Measurements from ENCODE around the gene RBM20. TPM values are rescaled to one million over a fixed set of nuclear protein-coding genes. Genes with fewer than 3 reads are reported as not detected.

Gene RBM20
- total RNA-seq, 2 experiments from 2014 or later: 0.03 TPM; not detected in 1

- ChIA-PET POLR2A (interaction anchor here (1.7 to 1.9 kb wide), 2 partner anchors 10 to 12 kb away, joined by 5 to 10 read pairs; no protein-coding TSS in a partner anchor), CTCF (interaction anchor here (0.8 to 2.2 kb wide), 7 partner anchors 10 to 74 kb away, joined by 3 to 7 read pairs (median 4); no protein-coding TSS in a partner anchor)
- H3K4me3 Mint-ChIP-seq: no peak overlapping the region
- H3K27ac Mint-ChIP-seq: no peak overlapping the region
- H3K9me3 Mint-ChIP-seq (ENCODE audit: insufficient read depth): no peaks in the 10 kb centered on the region
- peaks cover 43% of the 10 kb centered on the region for H3K36me3 Mint-ChIP-seq (ENCODE audit: low read depth)
- no peak for DNase-seq
- no peaks in the 10 kb centered on the region for H3K27me3 Mint-ChIP-seq (ENCODE audit: low read depth)
- ATAC-seq: no peak
- H3K4me1 Mint-ChIP-seq (ENCODE audit: low read depth): peaks cover 52% of the 10 kb centered on the region
Observed at GRCh38 chr10:110876788-110877187, 232.7 kb downstream of the RBM20 start.

GRCh38 chr10:110880012-110880411, 235.9 kb downstream of the RBM20 start:
- ATAC-seq: peak; percentile 9
- Mint-ChIP-seq H3K9me3 (ENCODE audit: insufficient read depth) (no peaks in the 10 kb centered on the region), H3K27ac (no peak overlapping the region), H3K36me3 (ENCODE audit: low read depth) (peaks cover 61% of the 10 kb centered on the region), H3K4me3 (no peak overlapping the region), H3K27me3 (ENCODE audit: low read depth) (no peaks in the 10 kb centered on the region), H3K4me1 (ENCODE audit: low read depth) (peaks cover 63% of the 10 kb centered on the region)
- ChIA-PET CTCF (interaction anchor here (0.6 to 4.3 kb wide), 11 partner anchors 12 to 570 kb away, joined by 3 to 27 read pairs (median 3); no protein-coding TSS in a partner anchor), POLR2A (interaction anchor here (0.9 to 1.2 kb wide), 3 partner anchors 9 to 39 kb away, joined by 3 to 6 read pairs (median 4); partner anchors contain the start of genes BBIP1, PDCD4 and SHOC2)
- DNase-seq: no peak

- Mint-ChIP-seq H3K9me3 (ENCODE audit: insufficient read depth) (no peaks in the 10 kb centered on the region), H3K27me3 (ENCODE audit: low read depth) (no peaks in the 10 kb centered on the region), H3K4me3 (no peak overlapping the region), H3K36me3 (ENCODE audit: low read depth) (peaks cover 59% of the 10 kb centered on the region), H3K4me1 (ENCODE audit: low read depth) (peaks cover 62% of the 10 kb centered on the region), H3K27ac (peak overlapping the region; percentile 18)
- POLR2A ChIA-PET: no interaction called here
- CTCF ChIA-PET: interaction anchor here (0.8 to 4.3 kb wide), 5 partner anchors 13 to 108 kb away, joined by 3 to 27 read pairs (median 6); no protein-coding TSS in a partner anchor
- DNase-seq (no peak), ATAC-seq (no peak)
Observed at GRCh38 chr10:110881247-110881646, 237.1 kb downstream of the RBM20 start.

GRCh38 chr10:110881905-110882304, 237.8 kb downstream of the RBM20 start:
- Mint-ChIP-seq H3K27me3 (ENCODE audit: low read depth) (no peaks in the 10 kb centered on the region), H3K4me3 (no peak overlapping the region), H3K4me1 (ENCODE audit: low read depth) (peaks cover 62% of the 10 kb centered on the region), H3K36me3 (ENCODE audit: low read depth) (peaks cover 58% of the 10 kb centered on the region), H3K9me3 (ENCODE audit: insufficient read depth) (no peaks in the 10 kb centered on the region), H3K27ac (no peak overlapping the region)
- ATAC-seq (no peak), DNase-seq (no peak)
- CTCF ChIA-PET: interaction anchor here (1.0 to 4.3 kb wide), 7 partner anchors 9 to 83 kb away, joined by 3 to 27 read pairs (median 5); partner anchors contain the start of gene PDCD4
- POLR2A ChIA-PET: interaction anchor here (1.0 to 1.4 kb wide), 2 partner anchors 10 to 36 kb away, joined by 4 read pairs; partner anchors contain the start of gene PDCD4

GRCh38 chr10:110883924-110884323, 239.8 kb downstream of the RBM20 start:
- ATAC-seq (peak; percentile 70), DNase-seq (no peak)
- H3K27me3 Mint-ChIP-seq (ENCODE audit: low read depth): no peaks in the 10 kb centered on the region
- peak overlapping the region; percentile 86 for H3K27ac Mint-ChIP-seq
- ChIA-PET POLR2A (interaction anchor here (0.9 to 2.0 kb wide), 5 partner anchors 11 to 110 kb away, joined by 3 to 9 read pairs (median 5); partner anchors contain the start of gene PDCD4), CTCF (interaction anchor here (0.9 to 1.9 kb wide), 9 partner anchors 10 to 138 kb away, joined by 3 to 20 read pairs (median 4); no protein-coding TSS in a partner anchor)
- H3K4me3 Mint-ChIP-seq: peak overlapping the region; percentile 73
- no peaks in the 10 kb centered on the region for H3K9me3 Mint-ChIP-seq (ENCODE audit: insufficient read depth)
- peaks cover 53% of the 10 kb centered on the region for H3K36me3 Mint-ChIP-seq (ENCODE audit: low read depth)
- H3K4me1 Mint-ChIP-seq (ENCODE audit: low read depth): peaks cover 55% of the 10 kb centered on the region

GRCh38 chr10:110885932-110886674, 242.0 kb downstream of the RBM20 start:
- peak overlapping the region; percentile 5 for H3K27ac Mint-ChIP-seq
- H3K4me1 Mint-ChIP-seq (ENCODE audit: low read depth): peaks cover 46% of the 10 kb centered on the region
- POLR2A ChIA-PET: interaction anchor here (0.8 to 2.0 kb wide), 4 partner anchors 10 to 19 kb away, joined by 3 to 9 read pairs (median 4); partner anchors contain the start of gene PDCD4
- no peak overlapping the region for H3K4me3 Mint-ChIP-seq
- no peak for DNase-seq
- H3K36me3 Mint-ChIP-seq (ENCODE audit: low read depth): peaks cover 66% of the 10 kb centered on the region
- CTCF ChIA-PET: interaction anchor here (0.7 to 2.5 kb wide), 10 partner anchors 8 to 276 kb away, joined by 3 to 15 read pairs (median 4); no protein-coding TSS in a partner anchor
- H3K27me3 Mint-ChIP-seq (ENCODE audit: low read depth): no peaks in the 10 kb centered on the region
- no peak for ATAC-seq
- no peaks in the 10 kb centered on the region for H3K9me3 Mint-ChIP-seq (ENCODE audit: insufficient read depth)

GRCh38 chr10:110887560-110887959, 243.4 kb downstream of the RBM20 start:
- Mint-ChIP-seq H3K4me1 (ENCODE audit: low read depth) (peaks cover 39% of the 10 kb centered on the region), H3K9me3 (ENCODE audit: insufficient read depth) (no peaks in the 10 kb centered on the region), H3K36me3 (ENCODE audit: low read depth) (peaks cover 59% of the 10 kb centered on the region), H3K27me3 (ENCODE audit: low read depth) (no peaks in the 10 kb centered on the region), H3K4me3 (no peak overlapping the region), H3K27ac (no peak overlapping the region)
- CTCF ChIA-PET: interaction anchor here (1.0 to 2.5 kb wide), 12 partner anchors 8 to 277 kb away, joined by 3 to 15 read pairs (median 4); no protein-coding TSS in a partner anchor
- POLR2A ChIA-PET: interaction anchor here (1.2 kb wide), 2 partner anchors 11 to 16 kb away, joined by 4 to 5 read pairs; partner anchors contain the start of gene PDCD4
- DNase-seq (no peak), ATAC-seq (no peak)

Other genes starting within 250 kb of the RBM20 start
- gene DUSP5, start 146.4 kb upstream of the RBM20 start, total RNA-seq: 10 to 100 TPM; 26.8 to 27.8 TPM
- gene SMC3, start 76.6 kb upstream of the RBM20 start, total RNA-seq: 10 to 100 TPM; 75.6 to 82.2 TPM
- gene PDCD4, start 227.6 kb downstream of the RBM20 start, total RNA-seq: 10 to 100 TPM; 97.1 to 98.4 TPM

Data from activated CD8-positive, alpha-beta T cell treated with anti-CD3 and anti-CD28 coated beads, Interleukin-2, amount 10 ng/mL, durations not matched to agents 7 days and 5 days (primary cell).